GM12878 (cell line): ENCODE results near the gene ERVFRD-1. TPM values are rescaled to one million over a fixed set of nuclear protein-coding genes. Genes with fewer than 3 reads are reported as not detected.

Experiments used
- ATAC-seq: fragments of 200-7000 bp; cut with Tn5 transposase; 3 replicates; pipeline ENCODE4 v1.9.1; 2020; ENCODE audit warnings: mild to moderate bottlenecking, moderate library complexity
- BruUV-seq: library from RNA; stranded (reverse); fragments of 400-500 nt; replicated peaks from 2 replicates; lab custom pipeline; 2021; lab: Mats Ljungman, UMichigan
- CTCF ChIA-PET: fragments of 300-600 bp; sonication (Branson Sonifier 250); formaldehyde crosslinking; extraction: SDS; loops from one replicate; lab custom pipeline; 2021; ENCODE audit warnings: inconsistent platforms; lab: Yijun Ruan, JAX
- POLR2A ChIA-PET: fragments of 350-600 bp; formaldehyde crosslinking; extraction: SDS; loops from one replicate; lab custom pipeline; 2021; ENCODE audit warnings: inconsistent platforms; lab: Charles Lee
- RAD21 ChIA-PET: fragments of 300-600 bp; sonication (Branson Sonifier 250); formaldehyde crosslinking; loops from one replicate; lab custom pipeline; 2023; ENCODE audit warnings: antibody characterized with exemption; ENCODE audit not compliant: unreplicated experiment; lab: Charles Lee
- SMC1A ChIA-PET: fragments of 300-600 bp; sonication (Branson Sonifier 250); formaldehyde crosslinking; loops from one replicate; lab custom pipeline; 2023; ENCODE audit not compliant: unreplicated experiment, uncharacterized antibody; lab: Charles Lee
- DNase-seq: peaks from one replicate; pipeline ENCODE4 v3.0.0-alpha.2; 2011; ENCODE audit warnings: low read depth, low spot score
- FAIRE-seq: peaks from 3 replicates; lab custom pipeline; 2011; peaks lifted over from hg19 to GRCh38; lab: Jason Lieb, UNC
- H2AFZ ChIP-seq: 2 replicates; pipeline ENCODE4 v1.6.0; 2011; ENCODE audit warnings: low read depth, low read length, control low read depth; ENCODE audit not compliant: control insufficient read depth
- H3K27ac ChIP-seq: 2 replicates; pipeline ENCODE4 v1.5.1; 2011; ENCODE audit warnings: control low read depth; ENCODE audit not compliant: control insufficient read depth, insufficient read depth
- H3K27me3 ChIP-seq, 2 experiments: replicated peaks in 1 of 2; 2 replicates each; pipeline versions ENCODE4 v1.6.0 to v1.6.1; 2011; ENCODE audit warnings: low read length in 1 of 2; ENCODE audit not compliant: control insufficient read depth in 2 of 2, insufficient read depth in 2 of 2
- H3K36me3 ChIP-seq, 2 experiments: 2 replicates each; pipeline ENCODE4 v1.5.1; 2011; ENCODE audit warnings: low read length in 1 of 2; ENCODE audit not compliant: control insufficient read depth in 2 of 2, insufficient read depth in 2 of 2
- H3K4me1 ChIP-seq: 2 replicates; pipeline ENCODE4 v1.6.1; 2011; ENCODE audit warnings: mild to moderate bottlenecking, low read length, moderate library complexity, mixed read lengths; ENCODE audit not compliant: control insufficient read depth, insufficient read depth
- H3K4me2 ChIP-seq: 2 replicates; pipeline ENCODE4 v1.6.0; 2011; ENCODE audit warnings: control low read depth; ENCODE audit not compliant: control insufficient read depth, insufficient read depth
- H3K4me3 ChIP-seq: fragments of 200-600 bp; sonication (generic); 2 replicates; pipeline ENCODE4 v1.5.1; 2016
- H3K79me2 ChIP-seq: 2 replicates; pipeline ENCODE4 v1.6.0; 2011; ENCODE audit warnings: low read length; ENCODE audit not compliant: control insufficient read depth, insufficient read depth
- H3K9ac ChIP-seq: 2 replicates; pipeline ENCODE4 v1.8.0; 2011; ENCODE audit warnings: low read length, control low read depth, mixed read lengths; ENCODE audit not compliant: control insufficient read depth, insufficient read depth
- H3K9me3 ChIP-seq: replicated peaks from 3 replicates; pipeline ENCODE4 v1.5.1; 2011; ENCODE audit warnings: mild to moderate bottlenecking, low read length; ENCODE audit not compliant: control insufficient read depth, insufficient read depth
- H4K20me1 ChIP-seq: 2 replicates; pipeline ENCODE4 v1.6.0; 2011; ENCODE audit not compliant: control insufficient read depth, insufficient read depth
- BACH1 ChIP-seq: fragments of 450-650 bp; IDR thresholded peaks from 2 replicates; pipeline ENCODE4 v1.6.1; 2017; ENCODE audit warnings: mild to moderate bottlenecking, borderline replicate concordance
- BHLHE40 ChIP-seq, 2 experiments: fragments of 450-650 bp in 1 of 2; IDR thresholded peaks; 2 replicates each; pipeline ENCODE4 v1.6.1; 2011 to 2017; ENCODE audit warnings: low read depth in 2 of 2, borderline replicate concordance in 1 of 2, improper control_type of control experiment in 1 of 2, low read length in 1 of 2, mild to moderate bottlenecking in 1 of 2
- CEBPZ ChIP-seq: fragments of 150-350 bp; IDR thresholded peaks from 2 replicates; pipeline ENCODE4 v1.6.1; 2016; ENCODE audit warnings: low read depth, low read length
- CHD4 ChIP-seq: fragments of 200-600 bp; sonication (generic); IDR thresholded peaks from 2 replicates; pipeline ENCODE4 v1.6.1; 2016; ENCODE audit warnings: mild to moderate bottlenecking
- CTCF ChIP-seq, 3 experiments: IDR thresholded peaks in 2 of 3; conservative IDR thresholded peaks in 1 of 3; 2 replicates each; pipeline ENCODE4 v1.5.1; 2011; ENCODE audit warnings: low read depth in 3 of 3, low read length in 3 of 3, mild to moderate bottlenecking in 3 of 3, control low read depth in 2 of 3, moderate library complexity in 2 of 3, inconsistent platforms in 1 of 3, mixed read lengths in 1 of 3; ENCODE audit not compliant: control insufficient read depth in 2 of 3, insufficient read depth in 1 of 3; ENCODE audit errors: extremely low read depth in 1 of 3
- NFIC ChIP-seq: IDR thresholded peaks from 2 replicates; pipeline ENCODE4 v1.6.1; 2012; ENCODE audit warnings: low read depth, mild to moderate bottlenecking, inconsistent platforms, low read length, moderate library complexity
- NFXL1 ChIP-seq: fragments of 450-650 bp; IDR thresholded peaks from 2 replicates; pipeline ENCODE4 v1.6.1; 2017; ENCODE audit warnings: antibody characterized with exemption, mild to moderate bottlenecking, borderline replicate concordance
- SKIL ChIP-seq: fragments of 450-650 bp; IDR thresholded peaks from 2 replicates; pipeline ENCODE4 v1.6.1; 2017; ENCODE audit warnings: mild to moderate bottlenecking, low read depth, inconsistent platforms; ENCODE audit not compliant: poor library complexity, severe bottlenecking
- TARDBP ChIP-seq: IDR thresholded peaks from 2 replicates; pipeline ENCODE4 v1.6.1; 2016; ENCODE audit warnings: borderline replicate concordance
- TCF3 ChIP-seq: IDR thresholded peaks from 2 replicates; pipeline ENCODE4 v1.6.1; 2012; ENCODE audit warnings: low read depth, mild to moderate bottlenecking, low read length, borderline replicate concordance; ENCODE audit not compliant: insufficient read depth
- ZNF687 ChIP-seq: fragments of 450-650 bp; IDR thresholded peaks from 2 replicates; pipeline ENCODE4 v1.6.1; 2017; ENCODE audit warnings: mild to moderate bottlenecking, moderate library complexity
- WGBS: methylation state at CpG from one replicate; pipeline ENCODE4 v1.1.6; 2016; ENCODE audit warnings: low lambda C conversion rate; ENCODE audit not compliant: insufficient replicate concordance, insufficient coverage; ENCODE audit errors: missing lambda C conversion rate; 5-methylcytosine and 5-hydroxymethylcytosine counted together
- in situ Hi-C: fragments of 300-500 bp; cut with MboI; formaldehyde crosslinking; loops from 9 replicates; pipeline ENCODE4 v1.14.3; 2018; ENCODE audit warnings: mixed read lengths
- intact Hi-C: fragments of 100-400 bp; cut with micrococcal nuclease; formaldehyde crosslinking; loops from one replicate; pipeline ENCODE4 v1.14.2; 2022; ENCODE audit not compliant: unreplicated experiment
- polyA plus RNA-seq, 11 experiments: library from polyadenylated mRNA; depleted of rRNA in 4 of 11; unstranded in 6 of 11; stranded (reverse) in 5 of 11; fragments of >200 nt; fragmentation: Nextera tagmentation in 4 of 11; fragmentation: Illumina TruSeq in 1 of 11; extraction: Ambion mirVana in 4 of 11; extraction: Trizol in 1 of 11; gene quantifications; 1 replicate in 1 of 11; 2 replicates in 10 of 11; pipeline versions ENCODE4 v1.2.1 to v1.2.3, GENCODE V29; 2011 to 2016; ENCODE audit warnings: inconsistent platforms in 2 of 11, missing spikeins in 2 of 11, low read depth in 1 of 11
- total RNA-seq, 4 experiments: library from RNA; depleted of rRNA in 3 of 4; stranded (reverse); fragments of >200 nt in 3 of 4; fragmentation: Illumina TruSeq in 1 of 4; extraction: Trizol in 1 of 4; gene quantifications; 2 replicates each; pipeline versions ENCODE4 v1.2.1 to v1.2.3, GENCODE V29; 2013 to 2021

The ERVFRD-1 gene
- total and polyA plus RNA-seq, 10 of the 15 experiments (the other 5 are each of a cell fraction or from before 2014, with no cell fraction given), result 0.03 to 0.11 (median 0.07) TPM; not detected in 7

GRCh38 chr6:11111769-11112437, 378 bp upstream of the ERVFRD-1 start:
- H3K4me2 ChIP-seq, result no peak overlapping the region
- ChIA-PET RAD21 (no interaction called here), CTCF (interaction anchor here (0.8 kb wide), 1 partner anchor 19 kb away, joined by 3 read pairs; no protein-coding TSS in a partner anchor), POLR2A (no interaction called here), SMC1A (interaction anchor here (1.1 kb wide), 1 partner anchor 13 kb away, joined by 6 read pairs; no protein-coding TSS in a partner anchor)
- peaks cover 24% of the 10 kb centered on the region for H3K79me2 ChIP-seq
- no peak overlapping the region for H3K27ac ChIP-seq
- no peaks in the 10 kb centered on the region for H3K4me1 ChIP-seq
- no peaks in the 10 kb centered on the region for H3K27me3 ChIP-seq
- no peak for FAIRE-seq
- H2AFZ ChIP-seq, result no peak overlapping the region
- H4K20me1 ChIP-seq, result no peaks in the 10 kb centered on the region
- no peak overlapping the region for H3K4me3 ChIP-seq
- no peak for ATAC-seq
- intact Hi-C loops (no loop called here), in situ Hi-C loops (no loop called here)
- BruUV-seq, result no TSS peak
- H3K9ac ChIP-seq, result no peak overlapping the region
- no peaks in the 10 kb centered on the region for H3K36me3 ChIP-seq
- 91% methylated on average over 9 of the region's 9 CpGs for WGBS
- no peak for DNase-seq
- no peaks in the 10 kb centered on the region for H3K9me3 ChIP-seq
- TF ChIP-seq BHLHE40 (IDR thresholded peaks at IDR 0.05; ENCODE audit: borderline replicate concordance in 1 of 2, low read depth in 2 of 2, low read length in 1 of 2) (no peak), BACH1 (no peak), CHD4 (no peak), TCF3 (no peak), SKIL (no peak), NFXL1 (no peak), CEBPZ (no peak), ZNF687 (no peak), TARDBP (no peak), CTCF (IDR thresholded peaks at IDR 0.05 in 2 of 3, conservative IDR thresholded peaks at IDR 0.05 in 1 of 3; ENCODE audit: control insufficient read depth in 2 of 3, extremely low read depth in 1 of 3, insufficient read depth in 1 of 3, low read depth in 3 of 3, low read length in 3 of 3) (no peak), NFIC (no peak)
